Activated B cell treated with CpG ODN at 0.5 μM for 24 hours (primary cell): Measurements from ENCODE around the gene POMT2. TPM values are rescaled to one million over a fixed set of nuclear protein-coding genes. Genes with fewer than 3 reads are reported as not detected.

Experiments
- ATAC-seq: fragments of 200-7000 bp; cut with Tn5 transposase; one replicate; pipeline ENCODE4 v1.10.0; 2021; ENCODE audit warnings: low read depth, mild to moderate bottlenecking, moderate library complexity
- CTCF ChIA-PET: fragments of 350-600 bp; sonication (Branson Sonifier 250); formaldehyde crosslinking; loops from one replicate; lab custom pipeline; 2021; ENCODE audit warnings: antibody characterized with exemption; lab: Charles Lee
- POLR2A ChIA-PET: fragments of 350-600 bp; sonication (Branson Sonifier 250); formaldehyde crosslinking; loops from one replicate; lab custom pipeline; 2021; ENCODE audit warnings: antibody characterized with exemption; lab: Charles Lee
- DNase-seq: peaks from one replicate; pipeline ENCODE4 v3.0.0; 2022
- H3K27ac Mint-ChIP-seq: one replicate; pipeline ENCODE4 v1.8.0; 2020; ENCODE audit warnings: mixed read lengths
- H3K27me3 Mint-ChIP-seq: one replicate; pipeline ENCODE4 v1.8.0; 2021; ENCODE audit warnings: mixed read lengths
- H3K36me3 Mint-ChIP-seq: one replicate; pipeline ENCODE4 v1.8.0; 2021; ENCODE audit warnings: low read depth, mixed read lengths
- H3K4me1 Mint-ChIP-seq: one replicate; pipeline ENCODE4 v1.8.0; 2021; ENCODE audit warnings: mixed read lengths
- H3K4me3 Mint-ChIP-seq: one replicate; pipeline ENCODE4 v1.8.0; 2020; ENCODE audit warnings: mild to moderate bottlenecking, mixed read lengths
- H3K9me3 Mint-ChIP-seq: one replicate; pipeline ENCODE4 v1.8.0; 2020; ENCODE audit warnings: mixed read lengths
- CTCF ChIP-seq: fragments of 200-600 bp; IDR thresholded peaks from one replicate; pipeline ENCODE4 v1.8.0; 2022; ENCODE audit warnings: antibody characterized with exemption, mild to moderate bottlenecking
- intact Hi-C: fragments of 100-400 bp; cut with micrococcal nuclease; formaldehyde crosslinking; loops from one replicate; pipeline ENCODE4 v1.15.1; 2024
- total RNA-seq: library from RNA; stranded (reverse); gene quantifications from 2 replicates; pipeline ENCODE4 v1.2.3, GENCODE V29; 2022

Gene POMT2
- total RNA-seq, 1 donor from 2014 or later = 30.8 TPM

- Mint-ChIP-seq H3K9me3 (no peaks in the 10 kb centered on the region), H3K4me1 (no peaks in the 10 kb centered on the region), H3K4me3 (no peak overlapping the region), H3K27me3 (no peaks in the 10 kb centered on the region), H3K36me3 (peaks cover 55% of the 10 kb centered on the region), H3K27ac (no peak overlapping the region)
- DNase-seq (no peak), ATAC-seq (no peak)
- intact Hi-C loops = no loop called here
- ChIA-PET CTCF (no interaction called here), POLR2A (no interaction called here)
- TF ChIP-seq CTCF = no peak
These were observed 23.8 kb downstream of the POMT2 start for GRCh38 chr14:77296906-77297305.

GRCh38 chr14:77296155-77296554 is 24.5 kb downstream of the POMT2 start:
- Mint-ChIP-seq H3K4me3 (no peak overlapping the region), H3K27ac (no peak overlapping the region), H3K9me3 (no peaks in the 10 kb centered on the region), H3K36me3 (peaks cover 55% of the 10 kb centered on the region), H3K27me3 (no peaks in the 10 kb centered on the region), H3K4me1 (no peaks in the 10 kb centered on the region)
- no peak for DNase-seq
- no peak for ATAC-seq
- no peak for TF ChIP-seq CTCF
- intact Hi-C loops = no loop called here
- CTCF ChIA-PET = no interaction called here
- POLR2A ChIA-PET = no interaction called here

- Mint-ChIP-seq H3K27me3 (no peaks in the 10 kb centered on the region), H3K9me3 (no peaks in the 10 kb centered on the region), H3K27ac (no peak overlapping the region), H3K4me3 (no peak overlapping the region), H3K36me3 (peaks cover 54% of the 10 kb centered on the region), H3K4me1 (no peaks in the 10 kb centered on the region)
- intact Hi-C loops = no loop called here
- ChIA-PET POLR2A (no interaction called here), CTCF (no interaction called here)
- no peak for ATAC-seq
- DNase-seq = no peak
- no peak for TF ChIP-seq CTCF
These were observed 30.0 kb downstream of the POMT2 start for GRCh38 chr14:77290705-77291104.

- no peaks in the 10 kb centered on the region for H3K9me3 Mint-ChIP-seq
- H3K27me3 Mint-ChIP-seq = no peaks in the 10 kb centered on the region
- intact Hi-C loops = no loop called here
- no peak for DNase-seq
- ChIA-PET POLR2A (no interaction called here), CTCF (no interaction called here)
- no peak for ATAC-seq
- no peak for TF ChIP-seq CTCF
- no peak overlapping the region for H3K4me3 Mint-ChIP-seq
- H3K4me1 Mint-ChIP-seq = no peaks in the 10 kb centered on the region
- H3K36me3 Mint-ChIP-seq = peaks cover 58% of the 10 kb centered on the region
- H3K27ac Mint-ChIP-seq = no peak overlapping the region
These were observed 34.1 kb downstream of the POMT2 start for GRCh38 chr14:77286576-77286975.

GRCh38 chr14:77284466-77284865 is 36.2 kb downstream of the POMT2 start:
- POLR2A ChIA-PET = no interaction called here
- CTCF ChIA-PET = interaction anchor here (2.6 kb wide), 1 partner anchor 31 kb away, joined by 7 read pairs; no protein-coding TSS in a partner anchor
- Mint-ChIP-seq H3K27me3 (no peaks in the 10 kb centered on the region), H3K4me1 (no peaks in the 10 kb centered on the region), H3K4me3 (no peak overlapping the region), H3K27ac (no peak overlapping the region), H3K9me3 (no peaks in the 10 kb centered on the region), H3K36me3 (peaks cover 61% of the 10 kb centered on the region)
- ATAC-seq = no peak
- intact Hi-C loops = no loop called here
- no peak for TF ChIP-seq CTCF
- no peak for DNase-seq
